HEK293T (cell line): ENCODE measurements around the gene SMPD2.

ENCODE experiments used
- ARNT ChIP-seq: fragments of 450-650 bp; IDR thresholded peaks from 2 replicates; pipeline ENCODE4 v1.6.1; 2017; ENCODE audit warnings: mild to moderate bottlenecking
- HDGF ChIP-seq: fragments of 450-650 bp; IDR thresholded peaks from 2 replicates; pipeline ENCODE4 v1.6.1; 2017; ENCODE audit warnings: antibody characterized with exemption, borderline replicate concordance
- ZNF384 ChIP-seq: fragments of 450-650 bp; IDR thresholded peaks from 2 replicates; pipeline ENCODE4 v1.6.1; 2016
- TF ChIP-seq, protein P1 (sequence below): fragments of 450-650 bp; IDR thresholded peaks from 2 replicates; pipeline ENCODE4 v1.6.1; 2016

DNA sequence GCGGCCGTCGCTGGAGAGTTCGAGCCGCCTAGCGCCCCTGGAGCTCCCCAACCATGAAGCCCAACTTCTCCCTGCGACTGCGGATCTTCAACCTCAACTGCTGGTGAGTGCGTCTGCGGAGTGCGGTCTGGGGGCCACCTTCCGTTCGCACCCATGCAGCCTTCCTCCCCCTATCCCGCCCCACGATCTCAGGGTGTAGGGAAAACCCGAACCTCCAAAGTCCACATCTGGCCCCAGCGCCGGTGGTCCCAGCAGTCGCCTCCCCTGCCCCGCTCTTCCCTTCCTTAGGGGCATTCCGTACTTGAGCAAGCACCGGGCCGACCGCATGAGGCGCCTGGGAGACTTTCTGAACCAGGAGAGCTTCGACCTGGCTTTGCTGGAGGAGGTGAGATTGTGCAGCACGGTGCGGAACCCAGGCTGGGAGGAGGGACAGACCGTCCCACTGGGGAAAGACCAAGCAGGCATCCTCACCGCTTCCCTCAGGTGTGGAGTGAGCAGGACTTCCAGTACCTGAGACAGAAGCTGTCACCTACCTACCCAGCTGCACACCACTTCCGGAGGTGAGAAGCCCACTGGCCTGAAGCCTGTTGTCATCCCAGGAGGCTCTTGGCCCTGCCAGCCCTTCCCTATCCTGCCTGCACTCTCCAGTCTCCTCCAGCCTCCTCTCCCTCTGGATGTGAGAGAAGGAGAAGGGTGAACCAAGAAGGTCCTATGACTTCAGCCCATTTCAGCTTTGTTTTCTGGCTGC is 719 bp downstream of the SMPD2 start:
- no peak for TF ChIP-seq ARNT
- no peak for TF ChIP-seq HDGF
- TF ChIP-seq ZNF384 = no peak
- TF ChIP-seq, protein P1, sequence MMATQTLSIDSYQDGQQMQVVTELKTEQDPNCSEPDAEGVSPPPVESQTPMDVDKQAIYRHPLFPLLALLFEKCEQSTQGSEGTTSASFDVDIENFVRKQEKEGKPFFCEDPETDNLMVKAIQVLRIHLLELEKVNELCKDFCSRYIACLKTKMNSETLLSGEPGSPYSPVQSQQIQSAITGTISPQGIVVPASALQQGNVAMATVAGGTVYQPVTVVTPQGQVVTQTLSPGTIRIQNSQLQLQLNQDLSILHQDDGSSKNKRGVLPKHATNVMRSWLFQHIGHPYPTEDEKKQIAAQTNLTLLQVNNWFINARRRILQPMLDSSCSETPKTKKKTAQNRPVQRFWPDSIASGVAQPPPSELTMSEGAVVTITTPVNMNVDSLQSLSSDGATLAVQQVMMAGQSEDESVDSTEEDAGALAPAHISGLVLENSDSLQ = no peak
